Testis (tissue), 2 donors: ENCODE data around the gene ARID1B.

ENCODE experiments used
- CTCF ChIP-seq, 3 experiments: fragments of 450-650 bp in 2 of 3; fragments of 200-600 bp in 1 of 3; sonication (generic) in 1 of 3; IDR thresholded peaks; one replicate each; pipeline ENCODE4 v1.5.1; 2016 to 2019; ENCODE audit warnings: antibody characterized with exemption in 3 of 3, mild to moderate bottlenecking in 2 of 3, moderate library complexity in 1 of 3
- POLR2A ChIP-seq: fragments of 450-650 bp; IDR thresholded peaks from one replicate; pipeline ENCODE4 v1.6.1; 2017; ENCODE audit warnings: antibody characterized with exemption, mild to moderate bottlenecking, moderate library complexity

- no peak for TF ChIP-seq CTCF (IDR thresholded peaks at IDR 0.05)
- no peak for TF ChIP-seq POLR2A
Measured at GRCh38 chr6:156878681-156879080, 101.5 kb downstream of the ARID1B start.
